GM04504 (cell line): ENCODE results near the gene RRAS2.
"Not testable (repeated sequence)": the region's sequence is repeated elsewhere in the genome, so short reads cannot be mapped to it uniquely, and the experiment has no call there.

Source experiments
- DNase-seq: peaks from one replicate; pipeline ENCODE4 v3.0.0-alpha.2; 2012; ENCODE audit warnings: low read depth

The RRAS2 gene

GRCh38 chr11:14255238-14255534, 103.8 kb downstream of the RRAS2 start:
- DNase-seq = no peak

GRCh38 chr11:14254533-14255237, 104.3 kb downstream of the RRAS2 start:
- no peak for DNase-seq

GRCh38 chr11:14253840-14254239, 105.1 kb downstream of the RRAS2 start:
- no peak for DNase-seq

DNA sequence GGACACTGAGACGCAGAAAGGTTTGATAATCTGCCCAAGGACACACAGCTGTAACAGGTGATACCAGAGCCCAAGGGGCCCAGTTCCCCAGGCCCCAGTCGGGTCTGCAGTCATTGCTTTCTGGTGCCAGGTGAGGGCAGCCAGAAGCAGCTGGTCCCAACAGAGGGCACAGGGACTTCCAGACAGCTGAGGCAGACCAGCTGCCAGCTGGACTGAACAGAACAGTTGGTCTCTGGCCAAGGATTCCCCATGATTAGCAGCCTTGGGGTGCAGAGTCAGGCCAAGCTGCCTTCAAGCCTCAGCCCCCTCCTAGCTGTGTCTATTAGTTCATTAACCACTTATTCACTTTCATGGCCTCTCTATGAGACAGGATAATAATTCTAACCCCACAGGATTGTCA, 105.6 kb downstream of the RRAS2 start:
- no peak for DNase-seq

- not testable (repeated sequence) for DNase-seq
These were observed 106.5 kb downstream of the RRAS2 start for GRCh38 chr11:14252501-14252900.

DNA sequence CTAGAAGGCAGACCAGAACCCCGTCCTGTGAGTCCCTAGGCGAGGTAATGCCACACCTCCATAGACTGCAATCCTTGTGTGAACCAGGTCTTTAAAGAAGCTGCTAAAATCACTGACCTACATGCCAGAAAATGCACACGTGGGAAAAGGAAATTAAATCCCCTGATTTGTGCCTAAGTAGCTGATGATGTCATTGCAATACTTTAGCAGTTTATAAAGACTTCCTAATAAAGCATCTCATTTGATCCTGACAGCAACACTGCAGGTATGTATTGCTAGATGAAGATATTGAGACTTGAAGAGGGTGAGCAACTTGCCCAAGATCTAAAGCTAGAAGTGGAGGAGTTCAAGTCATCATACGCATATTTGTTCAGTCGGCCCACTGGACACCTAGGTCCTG, 107.2 kb downstream of the RRAS2 start:
- DNase-seq = no peak

GRCh38 chr11:14249121-14249963, 109.6 kb downstream of the RRAS2 start:
- DNase-seq = no peak

DNA sequence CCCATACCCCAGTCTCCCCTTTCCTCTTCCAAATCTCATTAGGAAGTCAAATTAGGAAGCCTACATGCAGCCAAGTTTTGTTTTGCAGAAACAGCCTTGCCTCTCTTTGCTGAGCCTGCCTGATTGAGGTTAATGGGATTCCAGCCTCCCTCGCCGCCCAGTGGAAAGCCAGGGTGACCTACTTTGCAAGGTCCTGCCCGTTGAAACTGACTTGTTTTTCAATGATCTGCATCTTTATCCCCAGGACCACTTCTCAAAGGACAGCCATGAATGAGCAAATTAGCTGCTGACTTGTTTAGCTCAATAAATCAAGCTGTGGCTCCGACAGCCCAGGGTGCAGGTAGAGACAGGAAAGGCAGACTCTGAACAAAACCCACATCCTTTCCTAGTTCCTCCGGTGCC, 110.4 kb downstream of the RRAS2 start:
- no peak for DNase-seq

- no peak for DNase-seq
These were observed 113.5 kb downstream of the RRAS2 start for GRCh38 chr11:14245444-14245843.

DNA sequence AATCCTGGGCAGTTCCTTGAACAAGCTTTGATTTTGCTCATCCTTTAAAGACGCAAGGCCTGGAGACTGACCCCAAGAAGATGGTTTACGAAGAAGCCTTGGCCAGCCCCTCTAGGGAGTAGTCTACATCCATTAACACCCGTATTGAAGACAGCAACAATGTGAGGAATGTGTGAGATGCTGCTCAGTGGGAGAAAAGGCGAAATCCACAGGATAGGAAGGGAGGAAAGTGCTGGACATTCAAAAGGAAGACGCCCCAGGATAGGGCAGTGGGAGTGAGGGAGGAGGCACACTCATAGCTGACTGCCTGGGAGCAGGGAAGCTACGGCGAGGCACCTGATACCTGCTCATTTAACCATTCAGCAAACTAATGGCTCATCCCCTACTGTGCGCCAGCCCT, 114.1 kb downstream of the RRAS2 start:
- no peak for DNase-seq

DNA sequence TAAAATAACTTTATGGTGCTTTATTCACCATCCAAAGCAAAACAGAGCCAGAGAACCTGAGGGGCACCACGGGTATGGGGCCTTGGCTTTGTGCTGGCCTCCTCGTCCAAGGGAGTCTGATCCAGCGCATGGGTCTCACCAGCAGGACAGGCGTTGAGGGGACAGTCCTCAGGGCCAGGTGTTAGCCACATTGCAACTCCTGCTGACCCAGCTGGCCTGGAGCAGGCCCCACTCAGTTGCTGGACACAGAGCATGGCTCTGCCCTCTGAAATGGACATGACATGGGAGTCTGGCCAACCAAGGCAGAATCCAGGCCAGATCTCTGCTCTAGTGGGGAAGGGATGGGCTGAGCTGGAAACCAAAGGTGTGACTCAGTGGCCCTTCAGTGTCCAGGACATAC, 116.2 kb downstream of the RRAS2 start:
- no peak for DNase-seq

- no peak for DNase-seq
These were observed 116.8 kb downstream of the RRAS2 start for GRCh38 chr11:14242187-14242586.

DNA sequence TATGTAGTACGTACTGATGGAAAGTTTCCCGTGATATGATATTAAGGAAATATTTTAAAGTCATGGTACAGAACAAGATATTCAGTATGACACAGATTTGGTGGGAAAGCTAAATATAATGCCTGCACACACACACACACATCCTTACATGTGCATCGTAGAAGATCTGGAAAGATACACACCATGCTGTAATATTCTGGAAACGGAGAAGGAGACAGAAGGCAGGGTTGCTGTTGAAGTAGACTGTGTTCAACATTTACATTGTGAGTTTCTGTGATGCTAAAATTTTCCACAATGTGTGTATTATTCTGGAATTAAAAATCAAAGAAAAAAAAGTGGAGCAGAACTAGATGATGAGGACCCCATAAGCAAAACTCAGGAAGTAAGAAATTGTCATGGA, 118.0 kb downstream of the RRAS2 start:
- DNase-seq = no peak

DNA sequence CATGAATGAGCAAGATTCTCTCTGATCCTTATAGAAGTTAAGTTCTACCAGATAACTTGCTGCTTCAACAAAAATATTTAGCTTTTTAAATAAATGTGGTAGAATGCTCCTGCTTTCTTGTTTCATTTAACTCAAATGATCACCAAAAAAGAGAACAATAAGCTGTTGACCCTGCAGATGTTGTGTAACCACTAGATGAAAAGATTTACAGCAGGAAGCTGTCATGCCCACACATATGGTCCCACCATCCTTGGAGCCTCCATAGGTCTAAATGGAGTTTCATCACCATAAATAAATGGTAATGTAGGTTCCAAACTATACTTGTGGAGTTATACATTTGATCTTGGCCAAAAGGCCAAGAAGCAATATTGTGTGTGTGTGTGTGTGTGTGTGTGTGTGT, 118.8 kb downstream of the RRAS2 start:
- no peak for DNase-seq

- no peak for DNase-seq
These were observed 121.5 kb downstream of the RRAS2 start for GRCh38 chr11:14237444-14237961.

- no peak for DNase-seq
These were observed 123.3 kb downstream of the RRAS2 start for GRCh38 chr11:14235701-14236100.

DNA sequence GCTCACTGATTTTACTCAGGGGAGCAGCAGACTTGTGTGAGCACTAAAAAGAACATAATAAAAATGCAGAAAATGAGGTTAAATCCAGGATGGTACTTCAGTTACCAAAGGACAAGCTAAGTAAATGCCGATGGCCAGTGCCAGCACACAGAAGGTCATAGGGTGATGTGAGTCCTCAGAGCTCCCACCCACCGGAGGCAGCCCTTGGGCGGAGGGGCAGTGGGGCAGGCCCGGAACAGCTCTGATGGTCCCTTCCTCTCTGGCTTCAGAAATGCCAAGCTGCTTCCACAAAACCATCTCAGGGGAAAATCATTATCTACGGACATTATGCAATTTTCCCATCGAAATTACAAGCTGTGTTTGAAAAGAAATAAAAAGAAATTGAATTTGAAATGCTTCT, 124.5 kb downstream of the RRAS2 start:
- no peak for DNase-seq

- DNase-seq = no peak
These were observed 126.3 kb downstream of the RRAS2 start for GRCh38 chr11:14232652-14233051.

DNA sequence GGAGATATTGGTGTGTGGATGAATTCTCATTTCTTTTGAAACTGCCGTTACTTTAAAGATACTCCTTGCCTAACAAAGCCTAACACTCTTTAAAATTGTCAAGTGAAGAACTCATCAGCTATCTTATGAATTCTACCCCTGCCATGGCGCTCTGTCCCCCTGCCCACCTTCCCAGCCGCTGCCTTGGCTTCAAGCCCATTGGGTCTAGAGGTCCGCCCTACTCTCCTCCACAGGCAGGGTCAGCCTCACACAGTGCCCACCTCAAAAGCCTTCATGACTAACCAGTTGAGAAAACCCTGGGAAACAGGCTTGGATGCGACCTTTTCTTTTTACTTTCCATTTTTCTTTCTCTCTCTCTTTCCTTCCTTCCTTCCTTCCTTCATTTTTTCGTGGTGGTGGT, 128.6 kb downstream of the RRAS2 start:
- no peak for DNase-seq

DNA sequence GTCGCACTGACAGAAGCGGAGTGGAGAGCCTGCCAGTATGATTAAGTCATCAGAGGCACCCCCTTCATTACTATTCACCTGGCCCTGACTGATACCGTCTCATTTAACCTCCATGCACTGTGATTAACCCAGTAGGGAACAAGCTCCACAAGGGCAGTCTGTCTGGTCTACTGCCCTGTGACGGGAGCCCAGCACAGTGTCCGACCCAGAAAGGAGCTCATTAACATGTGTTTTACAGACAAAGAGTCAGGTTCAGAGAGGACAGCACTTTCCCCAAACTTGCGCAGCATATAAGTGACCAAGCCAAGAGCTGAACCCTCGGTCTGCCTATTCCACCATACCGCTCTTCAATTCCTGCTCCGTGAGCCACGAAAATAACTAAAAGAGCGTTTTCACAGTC, 129.5 kb downstream of the RRAS2 start:
- no peak for DNase-seq

DNA sequence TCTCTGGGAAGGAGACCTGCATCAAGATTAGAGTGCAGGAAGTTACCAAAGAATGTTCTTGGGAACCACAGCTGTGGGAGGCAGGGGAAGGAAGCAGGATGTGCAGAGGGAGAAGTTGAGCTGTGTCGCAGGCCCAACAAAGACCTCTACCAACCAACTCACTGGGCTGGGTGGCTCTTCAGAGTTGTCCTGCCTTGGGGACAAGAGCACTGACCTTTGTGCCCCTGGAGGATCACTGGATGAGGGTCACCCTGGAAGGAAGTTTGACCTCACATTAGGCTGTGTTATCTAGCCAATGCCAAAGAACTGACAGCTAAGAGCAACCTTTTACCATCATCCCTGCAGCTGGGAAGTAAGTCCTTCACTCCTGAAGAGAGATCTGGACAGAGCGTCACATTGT, 130.6 kb downstream of the RRAS2 start:
- DNase-seq = no peak
